Heart left ventricle (tissue), 13 donors: Measurements from ENCODE around the gene NOC3L.

Experiments
- POLR2A ChIP-seq, 2 donors: fragments of 450-650 bp; IDR thresholded peaks; one replicate each; pipeline ENCODE4 v1.6.1; 2017; ENCODE audit warnings: antibody characterized with exemption in 2 of 2, mild to moderate bottlenecking in 2 of 2, moderate library complexity in 2 of 2
- TF ChIP-seq, protein P1 (sequence below), 12 donors: fragments of 200-600 bp; sonication (generic) in 4 of 12; IDR thresholded peaks; one replicate each; pipeline versions ENCODE4 v1.5.0 to v1.8.0; 2018 to 2022; ENCODE audit warnings: antibody characterized with exemption in 12 of 12, mild to moderate bottlenecking in 5 of 12
- donor health status: ischemic (EF 13 %, LVEDD 7.1; RV severe dilation, severe dysfunction).
- donor health status: DM: no; HTN: yes; CAD: no.
- donor health status: DM: no; HTN: no; CAD: no.
- donor health status: ischemic (EF 25% LVEDD 6.9; RV normal size, moderate dysfunction).
- donor health status: ischemic (EF 25% LVEDD 5.7; RV mildly dilated, moderate dysfunction).
- donor health status: ischemic (EF 35%, LVEDD 5.7; RV mildly dilated, moderate dysfunction).
- donor health status: nonischemic (EF 11% LVEDD 7.7; RV severe dilation, severe dysfunction).
- donor health status: DM: yes; HTN: yes; CAD: no.
- donor health status: PGD.
- donor health status: ischemic (EF 29% LVEDD 5.4; RV normal size, mild dysfunction).
- donor health status: nonischemic (EF 23%, LVEDD 6.1; RV moderate dilation, normal function).

DNA sequence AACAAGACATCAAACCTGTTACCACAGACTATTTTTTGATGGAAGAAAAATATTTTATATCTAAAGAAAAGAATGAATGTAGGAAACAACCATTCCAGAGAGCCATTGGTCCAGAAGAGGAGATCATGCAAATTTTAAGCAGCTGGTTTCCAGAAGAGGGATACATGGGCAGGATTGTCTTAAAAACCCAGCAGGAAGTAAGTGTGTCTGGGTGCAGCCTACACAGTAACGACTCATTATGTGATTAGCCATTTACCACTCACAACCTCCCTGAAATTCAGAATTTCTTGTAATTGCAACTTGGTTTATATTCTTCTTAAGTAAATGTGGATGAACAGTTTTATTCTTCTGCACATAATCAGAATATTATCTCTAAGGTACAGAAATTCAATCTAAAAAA, 46.2 kb downstream of the NOC3L start:
- TF ChIP-seq POLR2A (IDR thresholded peaks at IDR 0.05): no peak
- TF ChIP-seq, protein P1, sequence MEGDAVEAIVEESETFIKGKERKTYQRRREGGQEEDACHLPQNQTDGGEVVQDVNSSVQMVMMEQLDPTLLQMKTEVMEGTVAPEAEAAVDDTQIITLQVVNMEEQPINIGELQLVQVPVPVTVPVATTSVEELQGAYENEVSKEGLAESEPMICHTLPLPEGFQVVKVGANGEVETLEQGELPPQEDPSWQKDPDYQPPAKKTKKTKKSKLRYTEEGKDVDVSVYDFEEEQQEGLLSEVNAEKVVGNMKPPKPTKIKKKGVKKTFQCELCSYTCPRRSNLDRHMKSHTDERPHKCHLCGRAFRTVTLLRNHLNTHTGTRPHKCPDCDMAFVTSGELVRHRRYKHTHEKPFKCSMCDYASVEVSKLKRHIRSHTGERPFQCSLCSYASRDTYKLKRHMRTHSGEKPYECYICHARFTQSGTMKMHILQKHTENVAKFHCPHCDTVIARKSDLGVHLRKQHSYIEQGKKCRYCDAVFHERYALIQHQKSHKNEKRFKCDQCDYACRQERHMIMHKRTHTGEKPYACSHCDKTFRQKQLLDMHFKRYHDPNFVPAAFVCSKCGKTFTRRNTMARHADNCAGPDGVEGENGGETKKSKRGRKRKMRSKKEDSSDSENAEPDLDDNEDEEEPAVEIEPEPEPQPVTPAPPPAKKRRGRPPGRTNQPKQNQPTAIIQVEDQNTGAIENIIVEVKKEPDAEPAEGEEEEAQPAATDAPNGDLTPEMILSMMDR (IDR thresholded peaks at IDR 0.05): no peak
